Pulmonary artery endothelial cell (primary cell): ENCODE measurements around the gene ZNF14. TPM values are rescaled to one million over a fixed set of nuclear protein-coding genes. Genes with fewer than 3 reads are reported as not detected.
"Not testable (repeated sequence)": the region's sequence is repeated elsewhere in the genome, so short reads cannot be mapped to it uniquely, and the experiment has no call there.

ENCODE experiments used
- DNase-seq: peaks from one replicate; pipeline ENCODE4 v3.0.0-alpha.2; 2011; ENCODE audit warnings: low read depth, low spot score
- total RNA-seq: library from RNA; depleted of rRNA; stranded (reverse); fragments of >200 nt; gene quantifications from 2 replicates; pipeline ENCODE4 v1.2.3, GENCODE V29; 2014

The ZNF14 gene
- total RNA-seq, 1 donor from 2014 or later, result 3.7 TPM

- not testable (repeated sequence) for DNase-seq
Measured at GRCh38 chr19:19689023-19689422, 43.9 kb downstream of the ZNF14 start.

- no peak for DNase-seq
Measured at GRCh38 chr19:19687090-19687489, 45.8 kb downstream of the ZNF14 start.

GRCh38 chr19:19686580-19686979 is 46.3 kb downstream of the ZNF14 start:
- no peak for DNase-seq

- DNase-seq, result not testable (repeated sequence)
Measured at GRCh38 chr19:19686119-19686518, 46.8 kb downstream of the ZNF14 start.

- DNase-seq, result no peak
Measured at GRCh38 chr19:19679176-19680073, 53.5 kb downstream of the ZNF14 start.

- DNase-seq, result no peak
Measured at GRCh38 chr19:19677579-19677978, 55.3 kb downstream of the ZNF14 start.

- DNase-seq, result no peak
Measured at GRCh38 chr19:19674315-19674714, 58.6 kb downstream of the ZNF14 start.

- DNase-seq, result no peak
Measured at GRCh38 chr19:19672816-19673215, 60.1 kb downstream of the ZNF14 start.

- DNase-seq, result no peak
Measured at GRCh38 chr19:19670070-19670551, 62.8 kb downstream of the ZNF14 start.

GRCh38 chr19:19668230-19669012 is 64.5 kb downstream of the ZNF14 start, which contains the start of gene ZNF101:
ZNF101 (plus strand) TSS chr19:19668839; CDS start chr19:19668964, 125 bp downstream.
- peak; percentile 61 for DNase-seq

- not testable (repeated sequence) for DNase-seq
Measured at GRCh38 chr19:19665420-19665948, 67.4 kb downstream of the ZNF14 start.

GRCh38 chr19:19663256-19664120 is 69.4 kb downstream of the ZNF14 start, which contains the start of gene ATP13A1:
ATP13A1 (minus strand) TSS chr19:19663676; CDS start chr19:19663666, 10 bp downstream.
- peak; percentile 89 for DNase-seq

GRCh38 chr19:19662871-19663255 is 70.0 kb downstream of the ZNF14 start:
- no peak for DNase-seq

- DNase-seq, result no peak
Measured at GRCh38 chr19:19662344-19662743, 70.6 kb downstream of the ZNF14 start.

- no peak for DNase-seq
Measured at GRCh38 chr19:19661675-19662251, 71.1 kb downstream of the ZNF14 start.

GRCh38 chr19:19661141-19661674 is 71.7 kb downstream of the ZNF14 start:
- DNase-seq, result no peak
